Measurements from ENCODE around the gene HECA. TPM values are rescaled to one million over a fixed set of nuclear protein-coding genes. Genes with fewer than 3 reads are reported as not detected.

The HECA gene
- total and polyA plus RNA-seq, 9 donors, result 12.5 to 24.0 (median 15.9) TPM

Other genes with a start within 250 kb of the HECA start
- gene REPS1, start 146.8 kb upstream of the HECA start, total RNA-seq, result 28.2 TPM
- 10 to 100 TPM; 32.4 to 49.9 (median 42.9) TPM for gene REPS1, start 146.8 kb upstream of the HECA start, polyA plus RNA-seq (ENCODE audit: insufficient read depth in 1 of 8, insufficient read length in 8 of 8, low replicate concordance in 1 of 8)
- 14.8 TPM for gene ABRACL, start 106.3 kb upstream of the HECA start, total RNA-seq
- 10 to 100 TPM; 15.7 to 32.7 (median 20.0) TPM for gene ABRACL, start 106.3 kb upstream of the HECA start, polyA plus RNA-seq (ENCODE audit: insufficient read depth in 1 of 8, insufficient read length in 8 of 8, low replicate concordance in 1 of 8)
- 94.8 TPM for gene TXLNB, start 156.9 kb downstream of the HECA start, total RNA-seq
- 100 to 1,000 TPM in 2 of 8 donors, 10 to 100 TPM in 6; 61.1 to 108 (median 84.8) TPM for gene TXLNB, start 156.9 kb downstream of the HECA start, polyA plus RNA-seq (ENCODE audit: insufficient read depth in 1 of 8, insufficient read length in 8 of 8, low replicate concordance in 1 of 8)
- 72.4 TPM for gene CITED2, start 239.6 kb downstream of the HECA start, total RNA-seq
- gene CITED2, start 239.6 kb downstream of the HECA start, polyA plus RNA-seq (ENCODE audit: insufficient read depth in 1 of 8, insufficient read length in 8 of 8, low replicate concordance in 1 of 8), result 100 to 1,000 TPM in 1 of 8 donors, 10 to 100 TPM in 7; 61.1 to 113 (median 83.8) TPM